ENCODE results near the gene CSK. TPM values are rescaled to one million over a fixed set of nuclear protein-coding genes. Genes with fewer than 3 reads are reported as not detected.
"Not testable (repeated sequence)": the region's sequence is repeated elsewhere in the genome, so short reads cannot be mapped to it uniquely, and the experiment has no call there.

CSK gene
- 100 TPM for total RNA-seq (ENCODE audit: unreplicated experiment)
- long read RNA-seq, partial matches to known transcripts, result 1 of 5 reads
- long read RNA-seq, other reads (novel, unspliced or antisense), result 1 of 5 reads

DNA sequence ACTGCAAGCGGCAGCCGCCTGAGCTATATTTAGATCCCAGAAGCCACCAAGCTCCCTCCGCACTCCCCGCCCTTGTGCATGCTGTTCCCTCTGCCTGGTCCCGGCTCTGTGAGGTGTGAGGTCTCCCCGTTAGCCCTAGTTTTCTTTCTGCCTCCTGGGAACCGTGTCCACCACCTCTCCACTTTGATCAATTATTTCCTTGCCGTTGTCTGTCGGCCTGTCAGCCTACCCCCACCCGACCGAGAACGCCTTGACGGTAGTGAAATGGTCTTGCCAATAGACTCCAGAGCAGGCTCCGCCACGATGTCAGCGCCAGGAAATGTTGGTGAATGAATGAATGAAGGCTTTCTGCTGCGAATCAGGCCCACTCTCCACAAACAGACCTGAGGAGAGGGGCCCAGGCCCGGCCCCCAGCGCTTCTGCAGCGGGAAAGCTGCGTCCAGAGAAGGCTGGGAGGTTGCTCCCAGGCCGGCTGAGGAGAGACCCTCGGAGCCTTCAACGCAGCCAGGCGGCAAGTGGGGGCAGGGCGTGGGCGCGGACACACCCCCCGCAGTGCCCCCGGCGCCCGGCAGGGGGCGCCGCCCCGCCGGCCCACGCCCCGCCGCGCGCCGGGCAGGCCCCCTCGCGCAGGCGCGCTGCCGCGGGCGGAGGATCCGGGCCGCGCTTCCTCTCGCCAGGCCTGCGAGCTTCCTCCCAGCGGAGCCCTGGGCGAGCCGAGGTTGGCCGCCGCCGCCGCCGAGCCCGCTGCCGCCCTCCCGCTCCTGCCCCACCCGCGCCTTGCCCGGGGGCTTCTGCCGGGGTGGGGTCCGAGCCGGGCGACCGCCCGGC is at the start of gene CSK:
Gene CSK, plus strand, starts transcription at position 650 of the 828 bp plus-strand sequence. CDS start 16,218 bp downstream, outside the sequence.
- peak within 1 kb of the TSS; percentile 95 for H3K4me3 Mint-ChIP-seq (ENCODE audit: unreplicated experiment)
- DNase-seq (ENCODE audit: low spot score), result peak; percentile 85
- peaks cover 4% of the 10 kb centered on the region for H3K36me3 Mint-ChIP-seq (ENCODE audit: low read depth, unreplicated experiment)
- TF ChIP-seq, protein P1, sequence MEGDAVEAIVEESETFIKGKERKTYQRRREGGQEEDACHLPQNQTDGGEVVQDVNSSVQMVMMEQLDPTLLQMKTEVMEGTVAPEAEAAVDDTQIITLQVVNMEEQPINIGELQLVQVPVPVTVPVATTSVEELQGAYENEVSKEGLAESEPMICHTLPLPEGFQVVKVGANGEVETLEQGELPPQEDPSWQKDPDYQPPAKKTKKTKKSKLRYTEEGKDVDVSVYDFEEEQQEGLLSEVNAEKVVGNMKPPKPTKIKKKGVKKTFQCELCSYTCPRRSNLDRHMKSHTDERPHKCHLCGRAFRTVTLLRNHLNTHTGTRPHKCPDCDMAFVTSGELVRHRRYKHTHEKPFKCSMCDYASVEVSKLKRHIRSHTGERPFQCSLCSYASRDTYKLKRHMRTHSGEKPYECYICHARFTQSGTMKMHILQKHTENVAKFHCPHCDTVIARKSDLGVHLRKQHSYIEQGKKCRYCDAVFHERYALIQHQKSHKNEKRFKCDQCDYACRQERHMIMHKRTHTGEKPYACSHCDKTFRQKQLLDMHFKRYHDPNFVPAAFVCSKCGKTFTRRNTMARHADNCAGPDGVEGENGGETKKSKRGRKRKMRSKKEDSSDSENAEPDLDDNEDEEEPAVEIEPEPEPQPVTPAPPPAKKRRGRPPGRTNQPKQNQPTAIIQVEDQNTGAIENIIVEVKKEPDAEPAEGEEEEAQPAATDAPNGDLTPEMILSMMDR (IDR thresholded peaks at IDR 0.05; ENCODE audit: unreplicated experiment), result peak; percentile 70
- peak within 1 kb of the TSS; percentile 74 for H3K27ac Mint-ChIP-seq (ENCODE audit: unreplicated experiment)
- no peaks in the 10 kb centered on the region for H3K9me3 Mint-ChIP-seq (ENCODE audit: unreplicated experiment)
- H3K4me1 Mint-ChIP-seq (ENCODE audit: unreplicated experiment), result peaks cover 64% of the 10 kb centered on the region
- H3K27me3 Mint-ChIP-seq (ENCODE audit: unreplicated experiment), result peaks cover 12% of the 10 kb centered on the region

GRCh38 chr15:74732846-74733245 is 49.0 kb upstream of the CSK start:
- no peak overlapping the region for H3K4me3 Mint-ChIP-seq (ENCODE audit: unreplicated experiment)
- no peak overlapping the region for H3K27ac Mint-ChIP-seq (ENCODE audit: unreplicated experiment)
- no peak for DNase-seq (ENCODE audit: low spot score)
- H3K9me3 Mint-ChIP-seq (ENCODE audit: unreplicated experiment), result no peaks in the 10 kb centered on the region
- H3K36me3 Mint-ChIP-seq (ENCODE audit: low read depth, unreplicated experiment), result no peaks in the 10 kb centered on the region
- H3K4me1 Mint-ChIP-seq (ENCODE audit: unreplicated experiment), result peaks cover 19% of the 10 kb centered on the region
- H3K27me3 Mint-ChIP-seq (ENCODE audit: unreplicated experiment), result peaks cover 8% of the 10 kb centered on the region
- TF ChIP-seq, protein P1 (IDR thresholded peaks at IDR 0.05; ENCODE audit: unreplicated experiment), result no peak

DNA sequence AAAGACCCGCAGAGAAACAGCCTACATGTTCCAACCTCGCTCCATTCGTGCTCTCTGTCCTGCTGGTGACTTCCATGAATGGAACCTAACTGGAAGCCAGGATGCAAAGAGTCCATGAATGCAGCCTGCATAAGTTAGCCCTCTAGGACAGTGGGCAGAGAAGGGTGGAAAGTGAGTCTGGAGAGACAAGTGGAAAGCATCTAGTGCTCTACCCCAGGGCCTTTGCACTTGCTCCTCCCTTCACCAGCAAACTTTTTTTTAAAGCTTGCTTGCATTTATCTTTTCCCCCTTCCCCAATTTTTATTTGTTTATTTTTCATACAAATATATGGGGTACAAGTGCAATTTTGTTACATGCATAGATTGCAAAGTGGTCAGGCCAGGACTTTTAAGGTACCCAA is 48.6 kb upstream of the CSK start:
- Mint-ChIP-seq H3K4me3 (ENCODE audit: unreplicated experiment) (no peak overlapping the region), H3K36me3 (ENCODE audit: low read depth, unreplicated experiment) (no peaks in the 10 kb centered on the region), H3K27ac (ENCODE audit: unreplicated experiment) (no peak overlapping the region), H3K4me1 (ENCODE audit: unreplicated experiment) (peaks cover 19% of the 10 kb centered on the region), H3K9me3 (ENCODE audit: unreplicated experiment) (no peaks in the 10 kb centered on the region), H3K27me3 (ENCODE audit: unreplicated experiment) (peaks cover 8% of the 10 kb centered on the region)
- DNase-seq (ENCODE audit: low spot score), result no peak
- TF ChIP-seq, protein P1 (IDR thresholded peaks at IDR 0.05; ENCODE audit: unreplicated experiment), result no peak

GRCh38 chr15:74735305-74735704 is 46.6 kb upstream of the CSK start:
- TF ChIP-seq, protein P1 (IDR thresholded peaks at IDR 0.05; ENCODE audit: unreplicated experiment), result no peak
- no peak overlapping the region for H3K4me3 Mint-ChIP-seq (ENCODE audit: unreplicated experiment)
- peaks cover 8% of the 10 kb centered on the region for H3K27me3 Mint-ChIP-seq (ENCODE audit: unreplicated experiment)
- no peaks in the 10 kb centered on the region for H3K36me3 Mint-ChIP-seq (ENCODE audit: low read depth, unreplicated experiment)
- DNase-seq (ENCODE audit: low spot score), result no peak
- peaks cover 15% of the 10 kb centered on the region for H3K4me1 Mint-ChIP-seq (ENCODE audit: unreplicated experiment)
- H3K27ac Mint-ChIP-seq (ENCODE audit: unreplicated experiment), result no peak overlapping the region
- no peaks in the 10 kb centered on the region for H3K9me3 Mint-ChIP-seq (ENCODE audit: unreplicated experiment)

DNA sequence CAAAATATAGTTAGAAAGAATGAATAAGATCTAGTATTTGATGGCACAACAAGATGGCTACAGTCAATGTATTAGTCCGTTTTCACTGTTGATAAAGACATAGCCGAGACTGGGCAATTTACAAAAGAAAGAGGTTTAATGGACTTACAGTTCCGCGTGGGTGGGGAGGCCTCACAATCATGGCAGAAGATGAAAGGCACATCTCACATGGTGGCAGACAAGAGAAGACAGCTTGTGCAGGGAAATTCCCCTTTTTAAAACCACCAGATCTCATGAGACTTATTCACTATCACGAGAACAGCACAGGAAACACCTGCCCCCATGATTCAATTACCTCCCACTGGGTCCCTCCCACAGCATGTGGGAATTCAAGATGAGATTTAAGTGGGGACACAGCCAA is 43.6 kb upstream of the CSK start:
- not testable (repeated sequence) for H3K4me1 Mint-ChIP-seq (ENCODE audit: unreplicated experiment); H3K4me3 Mint-ChIP-seq (ENCODE audit: unreplicated experiment); H3K9me3 Mint-ChIP-seq (ENCODE audit: unreplicated experiment); H3K36me3 Mint-ChIP-seq (ENCODE audit: low read depth, unreplicated experiment); H3K27ac Mint-ChIP-seq (ENCODE audit: unreplicated experiment); DNase-seq (ENCODE audit: low spot score); H3K27me3 Mint-ChIP-seq (ENCODE audit: unreplicated experiment)

Data from endothelial cell (in vitro differentiated cells).